ENCODE measurements around the gene PRTG. TPM values are rescaled to one million over a fixed set of nuclear protein-coding genes. Genes with fewer than 3 reads are reported as not detected.

Gene PRTG
- total and polyA plus RNA-seq, 2 of the 13 experiments (the other 11 are each of a cell fraction or from before 2014, with no cell fraction given): 13.2 to 22.3 TPM

GRCh38 chr15:55564347-55565145, 178.4 kb downstream of the PRTG start:
- FAIRE-seq: no peak
- Histone ChIP-seq H3K4me3 (replicated peaks in 1 of 3; ENCODE audit: insufficient read depth in 1 of 3, low read depth in 2 of 3, low read length in 3 of 3) (no peak overlapping the region), H3K4me1 (ENCODE audit: insufficient read depth, low read length) (no peaks in the 10 kb centered on the region), H3K79me2 (ENCODE audit: insufficient read depth, low read length) (no peaks in the 10 kb centered on the region), H3K4me2 (ENCODE audit: low read depth, low read length) (no peak overlapping the region), H3K9ac (ENCODE audit: insufficient read depth, low read depth, low read length) (no peak overlapping the region), H3K27me3 (ENCODE audit: control insufficient read depth in 1 of 2, insufficient read depth in 2 of 2, low read length in 2 of 2) (no peaks in the 10 kb centered on the region), H2AFZ (ENCODE audit: low read length) (no peak overlapping the region), H3K9me3 (ENCODE audit: low read length) (no peaks in the 10 kb centered on the region), H3K36me3 (replicated peaks in 1 of 2; ENCODE audit: control insufficient read depth in 1 of 2, insufficient read depth in 2 of 2, low read length in 2 of 2) (no peaks in the 10 kb centered on the region), H3K27ac (ENCODE audit: extremely low read length, insufficient read depth, low read length) (no peak overlapping the region), H4K20me1 (ENCODE audit: insufficient read depth, low read length) (no peaks in the 10 kb centered on the region)
- ChIA-PET POLR2A (no interaction called here), CTCF (ENCODE audit: low intra/inter-chr PET ratio, low total read pairs) (no interaction called here)
- DNase-seq (ENCODE audit: low spot score): no peak
- in situ Hi-C loops (cut with HindIII; ENCODE audit: extremely low pct_ligation_motif_present, low pct_unique_long_range_greater_than_20kb) (no loop called here), intact Hi-C loops (cut with micrococcal nuclease; ENCODE audit: unreplicated experiment) (no loop called here)
- BruUV-seq (replicated peaks): no TSS peak
- ATAC-seq: peak; percentile 96
- TF ChIP-seq HINFP (CRISPR knock-in tag; IDR thresholded peaks at IDR 0.05; ENCODE audit: low read depth) (no peak), HNF4G (IDR thresholded peaks at IDR 0.05; ENCODE audit: borderline replicate concordance, low read depth, low read length) (peak; percentile 30; the same call in 1 of the 2 replicates), HNF4G (CRISPR knock-in tag; IDR thresholded peaks at IDR 0.05; ENCODE audit: borderline replicate concordance, low read depth) (no peak), NKX3-1 (CRISPR knock-in tag; IDR thresholded peaks at IDR 0.05) (no peak), MED13 (CRISPR knock-in tag; IDR thresholded peaks at IDR 0.05) (no peak), ZNF768 (CRISPR knock-in tag; IDR thresholded peaks at IDR 0.05) (peak; percentile 62; the same call in 1 of the 2 replicates), CTCF (CRISPR knock-in tag; IDR thresholded peaks at IDR 0.05) (0 out of 2 replicates have a peak, but pooled peaks have one; percentile 7), HNF4A (CRISPR knock-in tag; IDR thresholded peaks at IDR 0.05) (0 out of 2 replicates have a peak, but pooled peaks have one; percentile 13), XRCC5 (optimal IDR thresholded peaks at IDR 0.05; ENCODE audit: low read length) (peak; percentile 30)
- WGBS (ENCODE audit: low lambda C conversion rate): 94% methylated on average over 2 of the region's 2 CpGs

All from HepG2 (cell line).